GM23338 (cell line): Measurements from ENCODE around the gene NCOA6. TPM values are rescaled to one million over a fixed set of nuclear protein-coding genes. Genes with fewer than 3 reads are reported as not detected.

ENCODE experiments used
- ATAC-seq: fragments of 200-7000 bp; cut with Tn5 transposase; 3 replicates; pipeline ENCODE4 v1.9.1; 2020
- DNase-seq: peaks from one replicate; pipeline ENCODE4 v3.0.0-alpha.2; 2015; ENCODE audit warnings: low spot score
- H2AFZ ChIP-seq: fragments of 200-600 bp; sonication (generic); 2 replicates; pipeline ENCODE4 v1.8.0; 2016; ENCODE audit warnings: antibody characterized with exemption, mild to moderate bottlenecking, moderate library complexity
- H3F3A ChIP-seq: fragments of 200-600 bp; sonication (generic); replicated peaks from 2 replicates; pipeline ENCODE4 v1.8.0; 2017; ENCODE audit warnings: antibody characterized with exemption, mixed run types, low read depth
- H3K27ac ChIP-seq: fragments of 200-600 bp; sonication (generic); 2 replicates; pipeline ENCODE4 v1.6.1; 2016; ENCODE audit warnings: low read depth
- H3K27me3 ChIP-seq: fragments of 200-600 bp; sonication (generic); 2 replicates; pipeline ENCODE4 v1.8.0; 2016; ENCODE audit warnings: mild to moderate bottlenecking, mixed run types, moderate library complexity; ENCODE audit not compliant: insufficient read depth
- H3K36me3 ChIP-seq: fragments of 200-600 bp; sonication (generic); 2 replicates; pipeline ENCODE4 v1.8.0; 2016; ENCODE audit warnings: mild to moderate bottlenecking; ENCODE audit not compliant: insufficient read depth
- H3K4me1 ChIP-seq: fragments of 200-600 bp; sonication (generic); 2 replicates; pipeline ENCODE4 v1.8.0; 2016; ENCODE audit warnings: mild to moderate bottlenecking, moderate library complexity; ENCODE audit not compliant: insufficient read depth
- H3K4me2 ChIP-seq: fragments of 200-600 bp; sonication (generic); 2 replicates; pipeline ENCODE4 v1.7.1; 2017; ENCODE audit warnings: mixed run types
- H3K4me3 ChIP-seq: fragments of 200-600 bp; sonication (generic); 2 replicates; pipeline ENCODE4 v1.6.1; 2016; ENCODE audit warnings: mixed run types
- H3K79me2 ChIP-seq: fragments of 200-600 bp; sonication (generic); replicated peaks from 2 replicates; pipeline ENCODE4 v1.8.0; 2017; ENCODE audit warnings: mild to moderate bottlenecking; ENCODE audit not compliant: insufficient read depth
- H3K9me2 ChIP-seq: fragments of 200-600 bp; sonication (generic); 2 replicates; pipeline ENCODE4 v1.8.0; 2017; ENCODE audit not compliant: insufficient read depth
- H4K20me1 ChIP-seq: fragments of 200-600 bp; sonication (generic); replicated peaks from 2 replicates; pipeline ENCODE4 v1.8.0; 2017; ENCODE audit warnings: mild to moderate bottlenecking; ENCODE audit not compliant: insufficient read depth
- H3K27ac Mint-ChIP-seq: 2 replicates; pipeline ENCODE4 v1.8.0; 2020; ENCODE audit warnings: inconsistent platforms, mild to moderate bottlenecking, moderate library complexity, mixed read lengths
- H3K27me3 Mint-ChIP-seq: 3 replicates; pipeline ENCODE4 v1.8.0; 2022; ENCODE audit warnings: low read depth, mild to moderate bottlenecking, moderate library complexity, mixed read lengths, inconsistent platforms; ENCODE audit not compliant: insufficient read depth, poor library complexity
- H3K36me3 Mint-ChIP-seq: 3 replicates; pipeline ENCODE4 v1.8.0; 2021; ENCODE audit warnings: low read depth, mild to moderate bottlenecking, inconsistent platforms, moderate library complexity, mixed read lengths
- H3K4me1 Mint-ChIP-seq: 3 replicates; pipeline ENCODE4 v1.8.0; 2020; ENCODE audit warnings: mild to moderate bottlenecking, inconsistent platforms, mixed read lengths
- H3K4me3 Mint-ChIP-seq: 3 replicates; pipeline ENCODE4 v1.8.0; 2021; ENCODE audit warnings: moderate library complexity, mild to moderate bottlenecking, inconsistent platforms, mixed read lengths
- H3K9me3 Mint-ChIP-seq: 3 replicates; pipeline ENCODE4 v1.8.0; 2020; ENCODE audit warnings: moderate library complexity, mild to moderate bottlenecking, inconsistent platforms, mixed read lengths
- CREB1 ChIP-seq: fragments of 250-450 bp; sonication (Bioruptor Pico); IDR thresholded peaks from 2 replicates; pipeline ENCODE4 v1.5.0; 2020; ENCODE audit warnings: low read depth, mild to moderate bottlenecking, moderate library complexity
- CTCF ChIP-seq, 2 experiments: fragments of 200-600 bp in 1 of 2; sonication (generic) in 1 of 2; conservative IDR thresholded peaks; 2 replicates each; pipeline versions ENCODE4 v1.5.1 to v1.6.1; 2016 to 2017; ENCODE audit warnings: antibody characterized with exemption in 2 of 2, low read depth in 2 of 2, mild to moderate bottlenecking in 2 of 2, moderate library complexity in 1 of 2
- ETS1 ChIP-seq: IDR thresholded peaks from 2 replicates; pipeline ENCODE4 v1.6.1; 2016; ENCODE audit warnings: antibody characterized with exemption
- EZH2 ChIP-seq: fragments of 200-600 bp; sonication (generic); IDR thresholded peaks from one replicate; pipeline ENCODE4 v1.8.0; 2017; ENCODE audit warnings: antibody characterized with exemption, mild to moderate bottlenecking, low read depth; ENCODE audit not compliant: unreplicated experiment
- EZH2phosphoT487 ChIP-seq: fragments of 200-600 bp; sonication (generic); IDR thresholded peaks from one replicate; pipeline ENCODE4 v1.8.1; 2018; ENCODE audit warnings: antibody characterized with exemption; ENCODE audit not compliant: unreplicated experiment
- JUNB ChIP-seq: IDR thresholded peaks from one replicate; pipeline ENCODE4 v1.6.1; 2016; ENCODE audit warnings: antibody characterized with exemption; ENCODE audit not compliant: unreplicated experiment
- NANOG ChIP-seq: IDR thresholded peaks from 2 replicates; pipeline ENCODE4 v1.6.1; 2016; ENCODE audit warnings: antibody characterized with exemption, borderline replicate concordance
- POLR2AphosphoS5 ChIP-seq: IDR thresholded peaks from 2 replicates; pipeline ENCODE4 v1.6.1; 2016; ENCODE audit warnings: antibody characterized with exemption, low read depth
- REST ChIP-seq: IDR thresholded peaks from one replicate; pipeline ENCODE4 v1.6.1; 2018; ENCODE audit warnings: antibody characterized with exemption; ENCODE audit not compliant: unreplicated experiment
- STAT1 ChIP-seq: IDR thresholded peaks from one replicate; pipeline ENCODE4 v1.6.1; 2016; ENCODE audit warnings: antibody characterized with exemption; ENCODE audit not compliant: unreplicated experiment
- ZNF114 ChIP-seq: fragments of 250-450 bp; sonication (Bioruptor Pico); IDR thresholded peaks from 2 replicates; pipeline ENCODE4 v1.5.0; 2020; ENCODE audit warnings: mild to moderate bottlenecking, moderate library complexity
- ZNF331 ChIP-seq: fragments of 250-450 bp; sonication (Bioruptor Pico); IDR thresholded peaks from 2 replicates; pipeline ENCODE4 v1.5.0; 2020; ENCODE audit warnings: low read depth, mild to moderate bottlenecking, moderate library complexity
- ZNF462 ChIP-seq: fragments of 250-450 bp; sonication (Bioruptor Pico); IDR thresholded peaks from 2 replicates; pipeline ENCODE4 v1.5.0; 2020; ENCODE audit warnings: mild to moderate bottlenecking, moderate library complexity
- polyA plus RNA-seq: library from polyadenylated mRNA; unstranded; fragments of >200 nt; fragmentation: Nextera tagmentation; extraction: Ambion mirVana; gene quantifications from 2 replicates; pipeline ENCODE4 v1.2.1, GENCODE V29; 2016
- total RNA-seq: library from RNA; depleted of rRNA; stranded (reverse); fragments of >200 nt; shearing (Covaris generic); gene quantifications from 2 replicates; pipeline ENCODE4 v1.2.3, GENCODE V29; 2014

NCOA6 gene
- total and polyA plus RNA-seq, 2 experiments from 2014 or later, result 10.6 to 17.4 TPM

GRCh38 chr20:34871320-34871926 lies 46.0 kb upstream of the NCOA6 start:
- H3K4me1 Mint-ChIP-seq, result peaks cover 31% of the 10 kb centered on the region
- H3K27me3 ChIP-seq, result peaks cover 18% of the 10 kb centered on the region; the same call in 1 of the 2 replicates
- peak overlapping the region; percentile 86 for H3K4me3 Mint-ChIP-seq
- H3K9me2 ChIP-seq, result no peaks in the 10 kb centered on the region
- H3F3A ChIP-seq, result peaks cover 5% of the 10 kb centered on the region; the same call in 1 of the 2 replicates
- no peak overlapping the region for H3K27ac ChIP-seq
- H3K4me1 ChIP-seq, result peaks cover 20% of the 10 kb centered on the region
- peak overlapping the region; percentile 99 for H3K4me2 ChIP-seq
- TF ChIP-seq POLR2AphosphoS5 (no peak), ZNF331 (no peak), ETS1 (no peak), REST (no peak), CTCF (conservative IDR thresholded peaks at IDR 0.05; ENCODE audit: low read depth in 2 of 2) (no peak), ZNF114 (CRISPR knock-in tag) (no peak), EZH2phosphoT487 (no peak), EZH2 (no peak), NANOG (no peak), ZNF462 (no peak), CREB1 (CRISPR knock-in tag) (no peak), STAT1 (no peak), JUNB (no peak)
- no peak for ATAC-seq
- H3K9me3 Mint-ChIP-seq, result no peaks in the 10 kb centered on the region
- H4K20me1 ChIP-seq, result peaks cover 8% of the 10 kb centered on the region; the same call in 1 of the 2 replicates
- no peaks in the 10 kb centered on the region for H3K36me3 ChIP-seq
- H2AFZ ChIP-seq, result no peak overlapping the region
- peaks cover 22% of the 10 kb centered on the region for H3K27me3 Mint-ChIP-seq
- H3K27ac Mint-ChIP-seq, result no peak overlapping the region
- H3K79me2 ChIP-seq, result peaks cover 12% of the 10 kb centered on the region; the same call in 1 of the 2 replicates
- peak; percentile 6 for DNase-seq
- peak overlapping the region; percentile 94 for H3K4me3 ChIP-seq
- H3K36me3 Mint-ChIP-seq, result no peaks in the 10 kb centered on the region; the same call in 2 of the 3 replicates
